Measurements from ENCODE around the gene HERC4.
A peak's percentile ranks its signal among the peaks of the same experiment; 100 is the strongest.
"Not testable (repeated sequence)": the region's sequence is repeated elsewhere in the genome, so short reads cannot be mapped to it uniquely, and the experiment has no call there.

Gene HERC4

GRCh38 chr10:68092512-68092911 is 17.4 kb upstream of the HERC4 start:
- no peak for DNase-seq (ENCODE audit: low spot score)

- DNase-seq (ENCODE audit: low spot score), result no peak
These were observed 15.5 kb upstream of the HERC4 start for GRCh38 chr10:68090586-68090985.

- no peak for DNase-seq (ENCODE audit: low spot score)
These were observed 13.7 kb upstream of the HERC4 start for GRCh38 chr10:68088740-68089139.

GRCh38 chr10:68087685-68088401 is 12.8 kb upstream of the HERC4 start:
- no peak for DNase-seq (ENCODE audit: low spot score)

GRCh38 chr10:68086910-68087684 is 12.0 kb upstream of the HERC4 start:
- DNase-seq (ENCODE audit: low spot score), result no peak

- no peak for DNase-seq (ENCODE audit: low spot score)
These were observed 10.9 kb upstream of the HERC4 start for GRCh38 chr10:68086011-68086410.

GRCh38 chr10:68084469-68084868 is 9.4 kb upstream of the HERC4 start:
- DNase-seq (ENCODE audit: low spot score), result no peak

GRCh38 chr10:68083953-68084352 is 8.9 kb upstream of the HERC4 start:
- no peak for DNase-seq (ENCODE audit: low spot score)

GRCh38 chr10:68082872-68083271 is 7.8 kb upstream of the HERC4 start:
- DNase-seq (ENCODE audit: low spot score), result peak; percentile 57

GRCh38 chr10:68081916-68082315 is 6.8 kb upstream of the HERC4 start:
- no peak for DNase-seq (ENCODE audit: low spot score)

- no peak for DNase-seq (ENCODE audit: low spot score)
These were observed 5.9 kb upstream of the HERC4 start for GRCh38 chr10:68080853-68081431.

- no peak for DNase-seq (ENCODE audit: low spot score)
These were observed 4.4 kb upstream of the HERC4 start for GRCh38 chr10:68079434-68079833.

GRCh38 chr10:68077026-68077425 is 1.9 kb upstream of the HERC4 start:
- DNase-seq (ENCODE audit: low spot score), result no peak

GRCh38 chr10:68076081-68076480 is 998 bp upstream of the HERC4 start:
- DNase-seq (ENCODE audit: low spot score), result not testable (repeated sequence)

- no peak for DNase-seq (ENCODE audit: low spot score)
These were observed 494 bp upstream of the HERC4 start for GRCh38 chr10:68075550-68076004.

GRCh38 chr10:68074031-68074774 is 880 bp downstream of the HERC4 start:
- DNase-seq (ENCODE audit: low spot score), result peak; percentile 69

GRCh38 chr10:68073631-68074030 is 1.5 kb downstream of the HERC4 start:
- DNase-seq (ENCODE audit: low spot score), result no peak

- DNase-seq (ENCODE audit: low spot score), result no peak
These were observed 7.6 kb downstream of the HERC4 start for GRCh38 chr10:68067508-68067907.

- no peak for DNase-seq (ENCODE audit: low spot score)
These were observed 8.1 kb downstream of the HERC4 start for GRCh38 chr10:68067029-68067428.

GRCh38 chr10:68053553-68053952 is 21.5 kb downstream of the HERC4 start:
- DNase-seq (ENCODE audit: low spot score), result no peak

- DNase-seq (ENCODE audit: low spot score), result no peak
These were observed 22.6 kb downstream of the HERC4 start for GRCh38 chr10:68052463-68052862.

GRCh38 chr10:68049289-68050078 is 25.6 kb downstream of the HERC4 start:
- no peak for DNase-seq (ENCODE audit: low spot score)

Measured in RKO (cell line).